GM12878 (cell line): ENCODE measurements around the gene CCDC194. TPM values are rescaled to one million over a fixed set of nuclear protein-coding genes. Genes with fewer than 3 reads are reported as not detected.

Experiments used
- CHD1 ChIP-seq: IDR thresholded peaks from 2 replicates; pipeline ENCODE4 v1.6.1; 2012; ENCODE audit warnings: low read depth, low read length, improper control_type of control experiment
- CHD2 ChIP-seq: IDR thresholded peaks from 2 replicates; pipeline ENCODE4 v1.6.1; 2011; ENCODE audit warnings: low read depth, low read length, improper control_type of control experiment, borderline replicate concordance
- EP300 ChIP-seq, 2 experiments: fragments of 150-350 bp in 1 of 2; IDR thresholded peaks; 2 replicates each; pipeline ENCODE4 v1.6.1; 2011 to 2012; ENCODE audit warnings: low read depth in 2 of 2, low read length in 2 of 2, borderline replicate concordance in 1 of 2, improper control_type of control experiment in 1 of 2, inconsistent platforms in 1 of 2; ENCODE audit not compliant: control insufficient read depth in 1 of 2
- HDAC6 ChIP-seq: fragments of 200-600 bp; sonication (generic); IDR thresholded peaks from one replicate; pipeline ENCODE4 v1.8.0; 2017; ENCODE audit warnings: antibody characterized with exemption; ENCODE audit not compliant: unreplicated experiment
- IKZF1 ChIP-seq: fragments of 450-650 bp; conservative IDR thresholded peaks from 2 replicates; pipeline ENCODE4 v1.6.1; 2017; ENCODE audit warnings: antibody characterized with exemption, mild to moderate bottlenecking
- KAT2A ChIP-seq: conservative IDR thresholded peaks from 2 replicates; pipeline ENCODE4 v1.6.1; 2011; ENCODE audit warnings: low read depth, low read length; ENCODE audit not compliant: control insufficient read depth
- LARP7 ChIP-seq: fragments of 450-650 bp; IDR thresholded peaks from 2 replicates; pipeline ENCODE4 v1.6.1; 2017; ENCODE audit warnings: mild to moderate bottlenecking
- NRF1 ChIP-seq: conservative IDR thresholded peaks from 2 replicates; pipeline ENCODE4 v1.6.1; 2011; ENCODE audit warnings: mild to moderate bottlenecking, low read depth, low read length, improper control_type of control experiment
- RAD21 ChIP-seq: IDR thresholded peaks from 2 replicates; pipeline ENCODE4 v1.6.1; 2011; ENCODE audit warnings: mild to moderate bottlenecking, low read depth, low read length, moderate library complexity; ENCODE audit not compliant: insufficient read depth
- REST ChIP-seq: IDR thresholded peaks from 2 replicates; pipeline ENCODE4 v1.6.1; 2012; ENCODE audit warnings: mild to moderate bottlenecking, low read depth, low read length
- SIN3A ChIP-seq: IDR thresholded peaks from 2 replicates; pipeline ENCODE4 v1.6.1; 2012; ENCODE audit warnings: low read depth, low read length, improper control_type of control experiment
- SMAD1 ChIP-seq: fragments of 450-650 bp; IDR thresholded peaks from 2 replicates; pipeline ENCODE4 v1.6.1; 2018; ENCODE audit warnings: mild to moderate bottlenecking, low read depth; ENCODE audit not compliant: partially characterized antibody
- SMARCA5 ChIP-seq: fragments of 450-650 bp; IDR thresholded peaks from 2 replicates; pipeline ENCODE4 v1.6.1; 2017; ENCODE audit warnings: mild to moderate bottlenecking
- STAT1 ChIP-seq: fragments of 450-650 bp; conservative IDR thresholded peaks from 2 replicates; pipeline ENCODE4 v1.6.1; 2014; ENCODE audit warnings: antibody characterized with exemption, mild to moderate bottlenecking
- STAT3 ChIP-seq: IDR thresholded peaks from 2 replicates; pipeline ENCODE4 v1.6.1; 2011; ENCODE audit warnings: low read depth, low read length, improper control_type of control experiment
- TARDBP ChIP-seq: IDR thresholded peaks from 2 replicates; pipeline ENCODE4 v1.6.1; 2016; ENCODE audit warnings: borderline replicate concordance
- TCF3 ChIP-seq: IDR thresholded peaks from 2 replicates; pipeline ENCODE4 v1.6.1; 2012; ENCODE audit warnings: low read depth, mild to moderate bottlenecking, low read length, borderline replicate concordance; ENCODE audit not compliant: insufficient read depth
- TCF7 ChIP-seq: IDR thresholded peaks from 2 replicates; pipeline ENCODE4 v1.6.1; 2014; ENCODE audit warnings: antibody characterized with exemption, borderline replicate concordance
- ZNF592 ChIP-seq: fragments of 450-650 bp; IDR thresholded peaks from 2 replicates; pipeline ENCODE4 v1.6.1; 2017; ENCODE audit warnings: mild to moderate bottlenecking, moderate library complexity
- polyA plus RNA-seq, 11 experiments: library from polyadenylated mRNA; depleted of rRNA in 4 of 11; unstranded in 6 of 11; stranded (reverse) in 5 of 11; fragments of >200 nt; fragmentation: Nextera tagmentation in 4 of 11; fragmentation: Illumina TruSeq in 1 of 11; extraction: Ambion mirVana in 4 of 11; extraction: Trizol in 1 of 11; gene quantifications; 1 replicate in 1 of 11; 2 replicates in 10 of 11; pipeline versions ENCODE4 v1.2.1 to v1.2.3, GENCODE V29; 2011 to 2016; ENCODE audit warnings: inconsistent platforms in 2 of 11, missing spikeins in 2 of 11, low read depth in 1 of 11
- total RNA-seq, 4 experiments: library from RNA; depleted of rRNA in 3 of 4; stranded (reverse); fragments of >200 nt in 3 of 4; fragmentation: Illumina TruSeq in 1 of 4; extraction: Trizol in 1 of 4; gene quantifications; 2 replicates each; pipeline versions ENCODE4 v1.2.1 to v1.2.3, GENCODE V29; 2013 to 2021
- TF ChIP-seq, protein P1 (sequence below): fragments of 450-650 bp; IDR thresholded peaks from 2 replicates; pipeline ENCODE4 v1.6.1; 2018; ENCODE audit warnings: borderline replicate concordance, mild to moderate bottlenecking; ENCODE audit not compliant: partially characterized antibody

The CCDC194 gene
- total and polyA plus RNA-seq, 10 of the 15 experiments (the other 5 are each of a cell fraction or from before 2014, with no cell fraction given), result 0.07 to 3.4 (median 0.97) TPM

DNA sequence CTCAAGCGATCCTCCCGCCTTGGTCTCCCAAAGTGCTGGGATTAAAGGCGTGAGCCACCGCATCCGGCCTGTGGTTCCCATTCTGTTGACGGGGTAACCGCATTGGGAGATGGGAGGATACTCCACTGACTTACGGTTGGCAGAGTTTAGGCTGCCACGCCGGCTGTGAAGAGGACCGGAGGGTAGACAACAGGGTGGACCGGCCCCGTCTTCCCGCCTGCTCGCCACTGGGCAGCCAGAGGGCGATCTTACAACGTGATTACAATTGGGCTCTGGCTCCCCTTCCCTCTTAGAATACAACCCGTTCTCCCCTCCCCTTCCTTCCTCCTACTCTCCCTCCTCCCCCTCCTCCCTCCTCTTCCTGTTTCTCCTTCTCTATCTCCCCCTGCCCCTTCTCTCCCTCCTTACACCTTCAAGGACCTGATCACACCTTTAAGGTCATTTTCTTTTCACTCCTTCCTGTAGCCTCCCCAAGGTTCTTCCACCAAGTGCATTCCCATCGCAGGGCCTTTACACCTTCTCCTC is 957 bp upstream of the CCDC194 start (continued):
- TF ChIP-seq IKZF1, result 0 out of 2 replicates have a peak, but pooled peaks have one; percentile 4
- no peak for TF ChIP-seq TARDBP
- no peak for TF ChIP-seq EP300 (IDR thresholded peaks at IDR 0.05; ENCODE audit: borderline replicate concordance in 1 of 2, control insufficient read depth in 1 of 2, low read depth in 2 of 2, low read length in 2 of 2)
- TF ChIP-seq CHD2, result no peak
- TF ChIP-seq STAT3, result no peak
- TF ChIP-seq, protein P1, sequence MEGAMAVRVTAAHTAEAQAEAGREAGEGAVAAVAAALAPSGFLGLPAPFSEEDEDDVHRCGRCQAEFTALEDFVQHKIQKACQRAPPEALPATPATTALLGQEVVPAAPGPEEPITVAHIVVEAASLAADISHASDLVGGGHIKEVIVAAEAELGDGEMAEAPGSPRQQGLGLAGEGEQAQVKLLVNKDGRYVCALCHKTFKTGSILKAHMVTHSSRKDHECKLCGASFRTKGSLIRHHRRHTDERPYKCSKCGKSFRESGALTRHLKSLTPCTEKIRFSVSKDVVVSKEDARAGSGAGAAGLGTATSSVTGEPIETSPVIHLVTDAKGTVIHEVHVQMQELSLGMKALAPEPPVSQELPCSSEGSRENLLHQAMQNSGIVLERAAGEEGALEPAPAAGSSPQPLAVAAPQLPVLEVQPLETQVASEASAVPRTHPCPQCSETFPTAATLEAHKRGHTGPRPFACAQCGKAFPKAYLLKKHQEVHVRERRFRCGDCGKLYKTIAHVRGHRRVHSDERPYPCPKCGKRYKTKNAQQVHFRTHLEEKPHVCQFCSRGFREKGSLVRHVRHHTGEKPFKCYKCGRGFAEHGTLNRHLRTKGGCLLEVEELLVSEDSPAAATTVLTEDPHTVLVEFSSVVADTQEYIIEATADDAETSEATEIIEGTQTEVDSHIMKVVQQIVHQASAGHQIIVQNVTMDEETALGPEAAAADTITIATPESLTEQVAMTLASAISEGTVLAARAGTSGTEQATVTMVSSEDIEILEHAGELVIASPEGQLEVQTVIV, result no peak
- TF ChIP-seq SMARCA5, result peak; percentile 99
- no peak for TF ChIP-seq SIN3A
- no peak for TF ChIP-seq TCF7
- TF ChIP-seq HDAC6, result no peak
- no peak for TF ChIP-seq CHD1
- no peak for TF ChIP-seq KAT2A
- no peak for TF ChIP-seq SMAD1
- no peak for TF ChIP-seq TCF3
- TF ChIP-seq ZNF592, result no peak
- TF ChIP-seq RAD21, result peak; percentile 62
- peak; percentile 46; the same call in 1 of the 2 replicates for TF ChIP-seq LARP7
- no peak for TF ChIP-seq REST
- no peak for TF ChIP-seq NRF1
- no peak for TF ChIP-seq STAT1
